HepG2 (cell line): ENCODE results near the gene IL31. TPM values are rescaled to one million over a fixed set of nuclear protein-coding genes. Genes with fewer than 3 reads are reported as not detected.

Experiments
- ATAC-seq: fragments of 200-7000 bp; cut with Tn5 transposase; 3 replicates; pipeline ENCODE4 v1.9.1; 2020; ENCODE audit warnings: mild to moderate bottlenecking, moderate library complexity
- BruUV-seq: library from RNA; stranded (reverse); fragments of 400-500 nt; replicated peaks from 2 replicates; lab custom pipeline; 2021; lab: Mats Ljungman, UMichigan
- CTCF ChIA-PET: fragments of 300-600 bp; formaldehyde crosslinking; extraction: SDS; loops from one replicate; lab custom pipeline; 2021; ENCODE audit warnings: low total read pairs, inconsistent platforms, low intra/inter-chr PET ratio; lab: Yijun Ruan, JAX
- POLR2A ChIA-PET: fragments of 350-600 bp; sonication (Branson Sonifier 250); formaldehyde crosslinking; loops from one replicate; lab custom pipeline; 2020; ENCODE audit warnings: antibody characterized with exemption, inconsistent platforms; lab: Yijun Ruan, JAX
- DNase-seq: peaks from one replicate; pipeline ENCODE4 v3.0.0-alpha.2; 2015; ENCODE audit warnings: low spot score
- FAIRE-seq: peaks from 3 replicates; lab custom pipeline; 2011; peaks lifted over from hg19 to GRCh38; lab: Jason Lieb, UNC
- H2AFZ ChIP-seq: one replicate; pipeline ENCODE4 v1.6.1; 2011; ENCODE audit warnings: low read length, inconsistent platforms
- H3K27ac ChIP-seq: fragments of 300-600 bp; 3 replicates; pipeline ENCODE4 v1.8.0; 2011; ENCODE audit warnings: mixed run types, mild to moderate bottlenecking, mixed read lengths, low read length, inconsistent platforms; ENCODE audit not compliant: insufficient read depth; ENCODE audit errors: extremely low read length
- H3K27me3 ChIP-seq, 2 experiments: fragments of 200-600 bp in 1 of 2; 2 replicates in 1 of 2; 3 replicates in 1 of 2; pipeline versions ENCODE4 v1.6.0 to v1.8.0; 2011; ENCODE audit warnings: low read length in 2 of 2, mild to moderate bottlenecking in 2 of 2, moderate library complexity in 2 of 2, inconsistent platforms in 1 of 2; ENCODE audit not compliant: insufficient read depth in 2 of 2, control insufficient read depth in 1 of 2
- H3K36me3 ChIP-seq, 2 experiments: fragments of 200-600 bp in 1 of 2; replicated peaks in 1 of 2; 2 replicates in 1 of 2; 3 replicates in 1 of 2; pipeline versions ENCODE4 v1.5.1 to v1.8.0; 2011; ENCODE audit warnings: low read length in 2 of 2, inconsistent platforms in 1 of 2; ENCODE audit not compliant: insufficient read depth in 2 of 2, control insufficient read depth in 1 of 2
- H3K4me1 ChIP-seq: 2 replicates; pipeline ENCODE4 v1.5.1; 2012; ENCODE audit warnings: low read length, inconsistent platforms; ENCODE audit not compliant: insufficient read depth
- H3K4me2 ChIP-seq: 2 replicates; pipeline ENCODE4 v1.6.0; 2011; ENCODE audit warnings: low read depth, low read length, inconsistent platforms
- H3K4me3 ChIP-seq, 3 experiments: fragments of 200-600 bp in 1 of 3; sonication (generic), shearing (Covaris generic) in 1 of 3; replicated peaks in 1 of 3; 2 replicates each; pipeline ENCODE4 v1.5.1; 2011 to 2016; ENCODE audit warnings: low read length in 3 of 3, inconsistent platforms in 2 of 3, low read depth in 2 of 3, mild to moderate bottlenecking in 2 of 3, control low read depth in 1 of 3, mixed read lengths in 1 of 3; ENCODE audit not compliant: insufficient read depth in 1 of 3
- H3K79me2 ChIP-seq: one replicate; pipeline ENCODE4 v1.6.1; 2011; ENCODE audit warnings: low read length, inconsistent platforms; ENCODE audit not compliant: insufficient read depth
- H3K9ac ChIP-seq: 2 replicates; pipeline ENCODE4 v1.6.0; 2011; ENCODE audit warnings: mild to moderate bottlenecking, low read depth, low read length, inconsistent platforms; ENCODE audit not compliant: insufficient read depth
- H3K9me3 ChIP-seq: 2 replicates; pipeline ENCODE4 v1.5.1; 2012; ENCODE audit warnings: mild to moderate bottlenecking, low read length
- H4K20me1 ChIP-seq: 2 replicates; pipeline ENCODE4 v1.6.0; 2011; ENCODE audit warnings: inconsistent platforms, mild to moderate bottlenecking, low read length, moderate library complexity; ENCODE audit not compliant: insufficient read depth
- HHEX ChIP-seq: IDR thresholded peaks from 2 replicates; pipeline ENCODE4 v1.6.1; 2016; ENCODE audit warnings: control low read depth
- HNF4G ChIP-seq, 2 experiments: sonication (generic) in 1 of 2; formaldehyde crosslinking in 1 of 2; IDR thresholded peaks; 2 replicates each; pipeline versions ENCODE4 v1.4.0 to v1.6.1; 2011 to 2020; ENCODE audit warnings: borderline replicate concordance in 2 of 2, low read depth in 2 of 2, mild to moderate bottlenecking in 2 of 2, low read length in 1 of 2, missing genetic modification reagents in 1 of 2, moderate library complexity in 1 of 2
- MTF2 ChIP-seq: sonication (generic); formaldehyde crosslinking; IDR thresholded peaks from 2 replicates; pipeline ENCODE4 v1.5.0; 2020; ENCODE audit warnings: missing genetic modification reagents, borderline replicate concordance
- NR2C2 ChIP-seq: sonication (generic); formaldehyde crosslinking; IDR thresholded peaks from 2 replicates; pipeline ENCODE4 v1.4.0; 2020; ENCODE audit warnings: missing genetic modification reagents, mild to moderate bottlenecking, moderate library complexity, borderline replicate concordance
- REPIN1 ChIP-seq: sonication (generic); formaldehyde crosslinking; IDR thresholded peaks from 2 replicates; pipeline ENCODE4 v1.8.0; 2022; ENCODE audit warnings: missing genetic modification reagents, low read depth, mild to moderate bottlenecking, borderline replicate concordance
- ZNF124 ChIP-seq: sonication (generic); formaldehyde crosslinking; IDR thresholded peaks from 2 replicates; pipeline ENCODE4 v1.4.0; 2020; ENCODE audit warnings: missing genetic modification reagents
- ZNF674 ChIP-seq: sonication (generic); formaldehyde crosslinking; IDR thresholded peaks from 2 replicates; pipeline ENCODE4 v1.5.0; 2020; ENCODE audit warnings: low read depth, mild to moderate bottlenecking, missing genetic modification reagents
- ZSCAN31 ChIP-seq: sonication (generic); formaldehyde crosslinking; IDR thresholded peaks from 2 replicates; pipeline ENCODE4 v1.5.0; 2020; ENCODE audit warnings: low read depth, mild to moderate bottlenecking, missing genetic modification reagents
- WGBS: methylation state at CpG from one replicate; pipeline ENCODE4 v1.1.6; 2017; ENCODE audit warnings: low lambda C conversion rate; 5-methylcytosine and 5-hydroxymethylcytosine counted together
- in situ Hi-C: cut with HindIII; loops from 2 replicates; pipeline ENCODE4 v1.10.0; 2017; ENCODE audit warnings: low pct_unique_long_range_greater_than_20kb; ENCODE audit not compliant: extremely low pct_ligation_motif_present
- intact Hi-C: fragments of 100-400 bp; cut with micrococcal nuclease; formaldehyde crosslinking; loops from one replicate; pipeline ENCODE4 v1.10.0; 2022; ENCODE audit not compliant: unreplicated experiment
- polyA plus RNA-seq, 8 experiments: library from polyadenylated mRNA; depleted of rRNA in 3 of 8; stranded (reverse) in 7 of 8; unstranded in 1 of 8; fragments of >200 nt; fragmentation: Illumina TruSeq in 4 of 8; extraction: Trizol in 4 of 8; gene quantifications; 2 replicates each; pipeline versions ENCODE4 v1.2.1 to v1.2.3, GENCODE V29; 2011 to 2016; ENCODE audit warnings: low read depth in 4 of 8, missing spikeins in 1 of 8, mixed read lengths in 1 of 8; ENCODE audit not compliant: insufficient read depth in 1 of 8
- total RNA-seq, 5 experiments: library from RNA; depleted of rRNA; stranded (reverse); fragments of >200 nt; fragmentation: Illumina TruSeq; extraction: Trizol; gene quantifications; 2 replicates each; pipeline ENCODE4 v1.2.3, GENCODE V29; 2016; ENCODE audit warnings: low read depth in 1 of 5
- TF ChIP-seq, protein P1 (sequence below): sonication (generic); formaldehyde crosslinking; IDR thresholded peaks from 2 replicates; pipeline ENCODE4 v1.5.1; 2020; ENCODE audit warnings: mild to moderate bottlenecking, missing genetic modification reagents, borderline replicate concordance
- TF ChIP-seq, protein P2 (sequence below): sonication (generic); formaldehyde crosslinking; IDR thresholded peaks from 2 replicates; pipeline ENCODE4 v1.5.0; 2020; ENCODE audit warnings: missing genetic modification reagents, mild to moderate bottlenecking, borderline replicate concordance
- TF ChIP-seq, protein P3 (sequence below): sonication (generic); formaldehyde crosslinking; IDR thresholded peaks from 2 replicates; pipeline ENCODE4 v1.4.0; 2020; ENCODE audit warnings: mild to moderate bottlenecking, missing genetic modification reagents, borderline replicate concordance
- TF ChIP-seq, protein P4 (sequence below): sonication (generic); formaldehyde crosslinking; IDR thresholded peaks from 2 replicates; pipeline ENCODE4 v1.4.0; 2020; ENCODE audit warnings: missing genetic modification reagents

IL31 gene
- total and polyA plus RNA-seq, 2 of the 13 experiments (the other 11 are each of a cell fraction or from before 2014, with no cell fraction given) = not detected

DNA sequence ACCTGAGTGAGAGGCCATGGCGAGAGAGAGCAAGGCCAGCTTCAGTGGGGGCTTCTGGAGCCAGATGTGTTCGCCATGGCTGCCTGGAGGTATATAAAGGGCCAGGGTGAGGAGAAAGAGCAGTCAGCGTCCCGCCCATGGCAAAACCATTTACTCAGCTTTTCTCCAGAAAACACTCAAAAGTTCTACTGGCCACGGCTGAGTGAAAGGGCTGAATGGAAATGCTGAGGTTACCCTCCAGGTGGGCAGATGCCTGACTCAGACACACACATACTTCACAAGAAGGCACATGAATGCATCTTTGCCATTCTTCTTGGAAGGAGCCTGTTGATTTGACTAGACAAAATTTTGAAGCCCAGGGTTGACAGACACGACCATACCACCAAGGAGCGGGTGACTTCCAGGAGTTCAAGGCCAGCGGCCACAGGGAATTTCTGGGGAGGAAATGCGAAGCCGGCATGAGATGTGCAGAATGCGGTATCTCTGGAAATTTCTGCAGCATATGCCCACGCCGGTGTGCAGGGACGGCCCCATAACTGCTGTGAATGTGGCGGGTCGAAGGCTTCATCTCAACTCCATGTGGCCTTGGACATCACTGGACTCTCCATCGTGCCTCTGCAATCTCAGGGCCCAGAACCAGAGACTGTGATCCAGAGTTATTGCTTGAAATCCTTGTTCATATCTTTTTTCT is at the start of gene IL31 (continued):
- TF ChIP-seq, protein P1, sequence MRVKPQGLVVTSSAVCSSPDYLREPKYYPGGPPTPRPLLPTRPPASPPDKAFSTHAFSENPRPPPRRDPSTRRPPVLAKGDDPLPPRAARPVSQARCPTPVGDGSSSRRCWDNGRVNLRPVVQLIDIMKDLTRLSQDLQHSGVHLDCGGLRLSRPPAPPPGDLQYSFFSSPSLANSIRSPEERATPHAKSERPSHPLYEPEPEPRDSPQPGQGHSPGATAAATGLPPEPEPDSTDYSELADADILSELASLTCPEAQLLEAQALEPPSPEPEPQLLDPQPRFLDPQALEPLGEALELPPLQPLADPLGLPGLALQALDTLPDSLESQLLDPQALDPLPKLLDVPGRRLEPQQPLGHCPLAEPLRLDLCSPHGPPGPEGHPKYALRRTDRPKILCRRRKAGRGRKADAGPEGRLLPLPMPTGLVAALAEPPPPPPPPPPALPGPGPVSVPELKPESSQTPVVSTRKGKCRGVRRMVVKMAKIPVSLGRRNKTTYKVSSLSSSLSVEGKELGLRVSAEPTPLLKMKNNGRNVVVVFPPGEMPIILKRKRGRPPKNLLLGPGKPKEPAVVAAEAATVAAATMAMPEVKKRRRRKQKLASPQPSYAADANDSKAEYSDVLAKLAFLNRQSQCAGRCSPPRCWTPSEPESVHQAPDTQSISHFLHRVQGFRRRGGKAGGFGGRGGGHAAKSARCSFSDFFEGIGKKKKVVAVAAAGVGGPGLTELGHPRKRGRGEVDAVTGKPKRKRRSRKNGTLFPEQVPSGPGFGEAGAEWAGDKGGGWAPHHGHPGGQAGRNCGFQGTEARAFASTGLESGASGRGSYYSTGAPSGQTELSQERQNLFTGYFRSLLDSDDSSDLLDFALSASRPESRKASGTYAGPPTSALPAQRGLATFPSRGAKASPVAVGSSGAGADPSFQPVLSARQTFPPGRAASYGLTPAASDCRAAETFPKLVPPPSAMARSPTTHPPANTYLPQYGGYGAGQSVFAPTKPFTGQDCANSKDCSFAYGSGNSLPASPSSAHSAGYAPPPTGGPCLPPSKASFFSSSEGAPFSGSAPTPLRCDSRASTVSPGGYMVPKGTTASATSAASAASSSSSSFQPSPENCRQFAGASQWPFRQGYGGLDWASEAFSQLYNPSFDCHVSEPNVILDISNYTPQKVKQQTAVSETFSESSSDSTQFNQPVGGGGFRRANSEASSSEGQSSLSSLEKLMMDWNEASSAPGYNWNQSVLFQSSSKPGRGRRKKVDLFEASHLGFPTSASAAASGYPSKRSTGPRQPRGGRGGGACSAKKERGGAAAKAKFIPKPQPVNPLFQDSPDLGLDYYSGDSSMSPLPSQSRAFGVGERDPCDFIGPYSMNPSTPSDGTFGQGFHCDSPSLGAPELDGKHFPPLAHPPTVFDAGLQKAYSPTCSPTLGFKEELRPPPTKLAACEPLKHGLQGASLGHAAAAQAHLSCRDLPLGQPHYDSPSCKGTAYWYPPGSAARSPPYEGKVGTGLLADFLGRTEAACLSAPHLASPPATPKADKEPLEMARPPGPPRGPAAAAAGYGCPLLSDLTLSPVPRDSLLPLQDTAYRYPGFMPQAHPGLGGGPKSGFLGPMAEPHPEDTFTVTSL = no peak
- TF ChIP-seq ZSCAN31 (no peak), HNF4G (IDR thresholded peaks at IDR 0.05; ENCODE audit: borderline replicate concordance, low read depth, low read length) (no peak), HNF4G (CRISPR knock-in tag; IDR thresholded peaks at IDR 0.05; ENCODE audit: borderline replicate concordance, low read depth) (no peak), ZNF674 (CRISPR knock-in tag) (no peak)
- TF ChIP-seq, protein P2, sequence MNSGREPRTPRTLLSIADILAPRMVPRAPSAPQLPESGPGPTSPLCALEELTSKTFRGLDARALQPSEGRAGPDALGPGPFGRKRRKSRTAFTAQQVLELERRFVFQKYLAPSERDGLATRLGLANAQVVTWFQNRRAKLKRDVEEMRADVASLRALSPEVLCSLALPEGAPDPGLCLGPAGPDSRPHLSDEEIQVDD (CRISPR knock-in tag) = no peak

DNA sequence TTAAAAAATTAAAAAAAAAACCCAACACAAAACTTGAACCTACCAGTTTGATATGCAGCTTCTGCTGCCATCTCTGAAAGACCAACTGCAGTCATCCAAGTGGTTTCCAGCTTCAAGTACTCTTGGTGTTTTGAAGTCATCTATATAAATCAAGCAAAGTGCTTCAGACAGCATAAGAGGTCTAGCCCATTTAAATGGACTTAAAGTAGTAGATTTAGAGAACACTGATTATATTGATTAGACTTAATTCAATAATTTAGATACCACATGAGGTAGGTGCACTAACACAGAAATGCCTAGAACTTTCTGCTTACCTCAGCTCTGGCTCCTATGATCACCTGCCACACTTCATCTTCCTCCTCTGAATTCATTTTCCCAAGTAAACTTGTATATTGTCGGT is 42.4 kb upstream of the IL31 start:
- Histone ChIP-seq H4K20me1 (no peaks in the 10 kb centered on the region), H3K27ac (no peak overlapping the region), H3K79me2 (peaks cover 5% of the 10 kb centered on the region), H3K36me3 (peaks cover 24 to 83% of the 10 kb centered on the region in 2 experiments; a peak in 4 of 5 replicates), H3K4me2 (no peak overlapping the region), H3K27me3 (no peaks in the 10 kb centered on the region), H2AFZ (no peak overlapping the region), H3K4me3 (no peak overlapping the region), H3K4me1 (no peaks in the 10 kb centered on the region), H3K9me3 (no peaks in the 10 kb centered on the region), H3K9ac (no peak overlapping the region)
- BruUV-seq = no TSS peak
- ChIA-PET CTCF (no interaction called here), POLR2A (no interaction called here)
- in situ Hi-C loops = no loop called here
- ATAC-seq = no peak
- FAIRE-seq = no peak
- intact Hi-C loops = no loop called here
- 97% methylated on average over 1 of the region's 1 CpG for WGBS
- DNase-seq = no peak
- TF ChIP-seq, protein P3, sequence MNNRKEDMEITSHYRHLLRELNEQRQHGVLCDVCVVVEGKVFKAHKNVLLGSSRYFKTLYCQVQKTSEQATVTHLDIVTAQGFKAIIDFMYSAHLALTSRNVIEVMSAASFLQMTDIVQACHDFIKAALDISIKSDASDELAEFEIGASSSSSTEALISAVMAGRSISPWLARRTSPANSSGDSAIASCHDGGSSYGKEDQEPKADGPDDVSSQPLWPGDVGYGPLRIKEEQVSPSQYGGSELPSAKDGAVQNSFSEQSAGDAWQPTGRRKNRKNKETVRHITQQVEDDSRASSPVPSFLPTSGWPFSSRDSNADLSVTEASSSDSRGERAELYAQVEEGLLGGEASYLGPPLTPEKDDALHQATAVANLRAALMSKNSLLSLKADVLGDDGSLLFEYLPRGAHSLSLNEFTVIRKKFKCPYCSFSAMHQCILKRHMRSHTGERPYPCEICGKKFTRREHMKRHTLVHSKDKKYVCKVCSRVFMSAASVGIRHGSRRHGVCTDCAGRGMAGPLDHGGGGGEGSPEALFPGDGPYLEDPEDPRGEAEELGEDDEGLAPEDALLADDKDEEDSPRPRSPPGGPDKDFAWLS (CRISPR knock-in tag) = no peak
- no peak for TF ChIP-seq MTF2 (CRISPR knock-in tag)
- no peak for TF ChIP-seq ZNF124
- no peak for TF ChIP-seq REPIN1 (CRISPR knock-in tag)
- no peak for TF ChIP-seq NR2C2
- TF ChIP-seq, protein P4, sequence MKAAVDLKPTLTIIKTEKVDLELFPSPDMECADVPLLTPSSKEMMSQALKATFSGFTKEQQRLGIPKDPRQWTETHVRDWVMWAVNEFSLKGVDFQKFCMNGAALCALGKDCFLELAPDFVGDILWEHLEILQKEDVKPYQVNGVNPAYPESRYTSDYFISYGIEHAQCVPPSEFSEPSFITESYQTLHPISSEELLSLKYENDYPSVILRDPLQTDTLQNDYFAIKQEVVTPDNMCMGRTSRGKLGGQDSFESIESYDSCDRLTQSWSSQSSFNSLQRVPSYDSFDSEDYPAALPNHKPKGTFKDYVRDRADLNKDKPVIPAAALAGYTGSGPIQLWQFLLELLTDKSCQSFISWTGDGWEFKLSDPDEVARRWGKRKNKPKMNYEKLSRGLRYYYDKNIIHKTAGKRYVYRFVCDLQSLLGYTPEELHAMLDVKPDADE (CRISPR knock-in tag) = no peak
- no peak for TF ChIP-seq HHEX
